GM23338 (cell line): ENCODE data around the gene VTCN1. TPM values are rescaled to one million over a fixed set of nuclear protein-coding genes. Genes with fewer than 3 reads are reported as not detected.

ENCODE experiments used
- ATAC-seq: fragments of 200-7000 bp; cut with Tn5 transposase; 3 replicates; pipeline ENCODE4 v1.9.1; 2020
- DNase-seq: peaks from one replicate; pipeline ENCODE4 v3.0.0-alpha.2; 2015; ENCODE audit warnings: low spot score
- H2AFZ ChIP-seq: fragments of 200-600 bp; sonication (generic); 2 replicates; pipeline ENCODE4 v1.8.0; 2016; ENCODE audit warnings: antibody characterized with exemption, mild to moderate bottlenecking, moderate library complexity
- H3F3A ChIP-seq: fragments of 200-600 bp; sonication (generic); replicated peaks from 2 replicates; pipeline ENCODE4 v1.8.0; 2017; ENCODE audit warnings: antibody characterized with exemption, mixed run types, low read depth
- H3K27ac ChIP-seq: fragments of 200-600 bp; sonication (generic); 2 replicates; pipeline ENCODE4 v1.6.1; 2016; ENCODE audit warnings: low read depth
- H3K27me3 ChIP-seq: fragments of 200-600 bp; sonication (generic); 2 replicates; pipeline ENCODE4 v1.8.0; 2016; ENCODE audit warnings: mild to moderate bottlenecking, mixed run types, moderate library complexity; ENCODE audit not compliant: insufficient read depth
- H3K36me3 ChIP-seq: fragments of 200-600 bp; sonication (generic); 2 replicates; pipeline ENCODE4 v1.8.0; 2016; ENCODE audit warnings: mild to moderate bottlenecking; ENCODE audit not compliant: insufficient read depth
- H3K4me1 ChIP-seq: fragments of 200-600 bp; sonication (generic); 2 replicates; pipeline ENCODE4 v1.8.0; 2016; ENCODE audit warnings: mild to moderate bottlenecking, moderate library complexity; ENCODE audit not compliant: insufficient read depth
- H3K4me2 ChIP-seq: fragments of 200-600 bp; sonication (generic); 2 replicates; pipeline ENCODE4 v1.7.1; 2017; ENCODE audit warnings: mixed run types
- H3K4me3 ChIP-seq: fragments of 200-600 bp; sonication (generic); 2 replicates; pipeline ENCODE4 v1.6.1; 2016; ENCODE audit warnings: mixed run types
- H3K79me2 ChIP-seq: fragments of 200-600 bp; sonication (generic); replicated peaks from 2 replicates; pipeline ENCODE4 v1.8.0; 2017; ENCODE audit warnings: mild to moderate bottlenecking; ENCODE audit not compliant: insufficient read depth
- H3K9me2 ChIP-seq: fragments of 200-600 bp; sonication (generic); 2 replicates; pipeline ENCODE4 v1.8.0; 2017; ENCODE audit not compliant: insufficient read depth
- H4K20me1 ChIP-seq: fragments of 200-600 bp; sonication (generic); replicated peaks from 2 replicates; pipeline ENCODE4 v1.8.0; 2017; ENCODE audit warnings: mild to moderate bottlenecking; ENCODE audit not compliant: insufficient read depth
- H3K27ac Mint-ChIP-seq: 2 replicates; pipeline ENCODE4 v1.8.0; 2020; ENCODE audit warnings: inconsistent platforms, mild to moderate bottlenecking, moderate library complexity, mixed read lengths
- H3K27me3 Mint-ChIP-seq: 3 replicates; pipeline ENCODE4 v1.8.0; 2022; ENCODE audit warnings: low read depth, mild to moderate bottlenecking, moderate library complexity, mixed read lengths, inconsistent platforms; ENCODE audit not compliant: insufficient read depth, poor library complexity
- H3K36me3 Mint-ChIP-seq: 3 replicates; pipeline ENCODE4 v1.8.0; 2021; ENCODE audit warnings: low read depth, mild to moderate bottlenecking, inconsistent platforms, moderate library complexity, mixed read lengths
- H3K4me1 Mint-ChIP-seq: 3 replicates; pipeline ENCODE4 v1.8.0; 2020; ENCODE audit warnings: mild to moderate bottlenecking, inconsistent platforms, mixed read lengths
- H3K4me3 Mint-ChIP-seq: 3 replicates; pipeline ENCODE4 v1.8.0; 2021; ENCODE audit warnings: moderate library complexity, mild to moderate bottlenecking, inconsistent platforms, mixed read lengths
- H3K9me3 Mint-ChIP-seq: 3 replicates; pipeline ENCODE4 v1.8.0; 2020; ENCODE audit warnings: moderate library complexity, mild to moderate bottlenecking, inconsistent platforms, mixed read lengths
- CREB1 ChIP-seq: fragments of 250-450 bp; sonication (Bioruptor Pico); IDR thresholded peaks from 2 replicates; pipeline ENCODE4 v1.5.0; 2020; ENCODE audit warnings: low read depth, mild to moderate bottlenecking, moderate library complexity
- EZH2 ChIP-seq: fragments of 200-600 bp; sonication (generic); IDR thresholded peaks from one replicate; pipeline ENCODE4 v1.8.0; 2017; ENCODE audit warnings: antibody characterized with exemption, mild to moderate bottlenecking, low read depth; ENCODE audit not compliant: unreplicated experiment
- EZH2phosphoT487 ChIP-seq: fragments of 200-600 bp; sonication (generic); IDR thresholded peaks from one replicate; pipeline ENCODE4 v1.8.1; 2018; ENCODE audit warnings: antibody characterized with exemption; ENCODE audit not compliant: unreplicated experiment
- JUNB ChIP-seq: IDR thresholded peaks from one replicate; pipeline ENCODE4 v1.6.1; 2016; ENCODE audit warnings: antibody characterized with exemption; ENCODE audit not compliant: unreplicated experiment
- NANOG ChIP-seq: IDR thresholded peaks from 2 replicates; pipeline ENCODE4 v1.6.1; 2016; ENCODE audit warnings: antibody characterized with exemption, borderline replicate concordance
- POLR2AphosphoS5 ChIP-seq: IDR thresholded peaks from 2 replicates; pipeline ENCODE4 v1.6.1; 2016; ENCODE audit warnings: antibody characterized with exemption, low read depth
- STAT1 ChIP-seq: IDR thresholded peaks from one replicate; pipeline ENCODE4 v1.6.1; 2016; ENCODE audit warnings: antibody characterized with exemption; ENCODE audit not compliant: unreplicated experiment
- ZNF114 ChIP-seq: fragments of 250-450 bp; sonication (Bioruptor Pico); IDR thresholded peaks from 2 replicates; pipeline ENCODE4 v1.5.0; 2020; ENCODE audit warnings: mild to moderate bottlenecking, moderate library complexity
- ZNF331 ChIP-seq: fragments of 250-450 bp; sonication (Bioruptor Pico); IDR thresholded peaks from 2 replicates; pipeline ENCODE4 v1.5.0; 2020; ENCODE audit warnings: low read depth, mild to moderate bottlenecking, moderate library complexity
- polyA plus RNA-seq: library from polyadenylated mRNA; unstranded; fragments of >200 nt; fragmentation: Nextera tagmentation; extraction: Ambion mirVana; gene quantifications from 2 replicates; pipeline ENCODE4 v1.2.1, GENCODE V29; 2016
- total RNA-seq: library from RNA; depleted of rRNA; stranded (reverse); fragments of >200 nt; shearing (Covaris generic); gene quantifications from 2 replicates; pipeline ENCODE4 v1.2.3, GENCODE V29; 2014
- TF ChIP-seq, protein P1 (sequence below), 2 experiments: fragments of 200-600 bp in 1 of 2; sonication (generic) in 1 of 2; conservative IDR thresholded peaks; 2 replicates each; pipeline versions ENCODE4 v1.5.1 to v1.6.1; 2016 to 2017; ENCODE audit warnings: antibody characterized with exemption in 2 of 2, low read depth in 2 of 2, mild to moderate bottlenecking in 2 of 2, moderate library complexity in 1 of 2
- TF ChIP-seq, protein P2 (sequence below): fragments of 250-450 bp; sonication (Bioruptor Pico); IDR thresholded peaks from 2 replicates; pipeline ENCODE4 v1.5.0; 2020; ENCODE audit warnings: mild to moderate bottlenecking, moderate library complexity
- TF ChIP-seq, protein P3 (sequence below): IDR thresholded peaks from one replicate; pipeline ENCODE4 v1.6.1; 2018; ENCODE audit warnings: antibody characterized with exemption; ENCODE audit not compliant: unreplicated experiment
- TF ChIP-seq, protein P4 (sequence below): IDR thresholded peaks from 2 replicates; pipeline ENCODE4 v1.6.1; 2016; ENCODE audit warnings: antibody characterized with exemption

The VTCN1 gene
- total and polyA plus RNA-seq, 2 experiments from 2014 or later = not detected

DNA sequence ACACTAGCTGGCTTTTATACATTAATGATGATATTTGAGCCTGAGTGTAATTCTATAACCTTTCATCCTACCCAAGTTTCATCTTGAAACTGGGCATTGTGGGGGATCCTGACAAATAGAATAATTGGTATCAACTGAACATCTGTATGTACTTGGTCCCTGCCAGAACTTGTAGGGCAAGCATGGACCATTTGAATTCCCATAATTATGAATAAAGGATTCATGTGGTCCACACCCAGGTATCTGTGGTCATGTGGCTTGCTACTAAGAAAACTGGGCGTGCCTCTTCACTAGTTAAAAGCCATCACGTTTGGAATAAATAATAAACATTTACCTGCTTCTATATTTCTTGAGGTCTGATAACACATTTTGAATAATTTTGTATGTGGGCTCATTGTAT, 20.6 kb upstream of the VTCN1 start:
- H3K4me1 Mint-ChIP-seq = no peaks in the 10 kb centered on the region

More for the DNA sequence above, 20.6 kb upstream of the VTCN1 start:
- H4K20me1 ChIP-seq = no peaks in the 10 kb centered on the region
- H2AFZ ChIP-seq = no peak overlapping the region
- H3K27ac Mint-ChIP-seq = no peak overlapping the region
- H3K4me1 ChIP-seq = no peaks in the 10 kb centered on the region
- TF ChIP-seq, protein P1, sequence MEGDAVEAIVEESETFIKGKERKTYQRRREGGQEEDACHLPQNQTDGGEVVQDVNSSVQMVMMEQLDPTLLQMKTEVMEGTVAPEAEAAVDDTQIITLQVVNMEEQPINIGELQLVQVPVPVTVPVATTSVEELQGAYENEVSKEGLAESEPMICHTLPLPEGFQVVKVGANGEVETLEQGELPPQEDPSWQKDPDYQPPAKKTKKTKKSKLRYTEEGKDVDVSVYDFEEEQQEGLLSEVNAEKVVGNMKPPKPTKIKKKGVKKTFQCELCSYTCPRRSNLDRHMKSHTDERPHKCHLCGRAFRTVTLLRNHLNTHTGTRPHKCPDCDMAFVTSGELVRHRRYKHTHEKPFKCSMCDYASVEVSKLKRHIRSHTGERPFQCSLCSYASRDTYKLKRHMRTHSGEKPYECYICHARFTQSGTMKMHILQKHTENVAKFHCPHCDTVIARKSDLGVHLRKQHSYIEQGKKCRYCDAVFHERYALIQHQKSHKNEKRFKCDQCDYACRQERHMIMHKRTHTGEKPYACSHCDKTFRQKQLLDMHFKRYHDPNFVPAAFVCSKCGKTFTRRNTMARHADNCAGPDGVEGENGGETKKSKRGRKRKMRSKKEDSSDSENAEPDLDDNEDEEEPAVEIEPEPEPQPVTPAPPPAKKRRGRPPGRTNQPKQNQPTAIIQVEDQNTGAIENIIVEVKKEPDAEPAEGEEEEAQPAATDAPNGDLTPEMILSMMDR (conservative IDR thresholded peaks at IDR 0.05; ENCODE audit: low read depth in 2 of 2) = no peak
- TF ChIP-seq STAT1 = no peak
- no peak for TF ChIP-seq JUNB
- TF ChIP-seq, protein P2, sequence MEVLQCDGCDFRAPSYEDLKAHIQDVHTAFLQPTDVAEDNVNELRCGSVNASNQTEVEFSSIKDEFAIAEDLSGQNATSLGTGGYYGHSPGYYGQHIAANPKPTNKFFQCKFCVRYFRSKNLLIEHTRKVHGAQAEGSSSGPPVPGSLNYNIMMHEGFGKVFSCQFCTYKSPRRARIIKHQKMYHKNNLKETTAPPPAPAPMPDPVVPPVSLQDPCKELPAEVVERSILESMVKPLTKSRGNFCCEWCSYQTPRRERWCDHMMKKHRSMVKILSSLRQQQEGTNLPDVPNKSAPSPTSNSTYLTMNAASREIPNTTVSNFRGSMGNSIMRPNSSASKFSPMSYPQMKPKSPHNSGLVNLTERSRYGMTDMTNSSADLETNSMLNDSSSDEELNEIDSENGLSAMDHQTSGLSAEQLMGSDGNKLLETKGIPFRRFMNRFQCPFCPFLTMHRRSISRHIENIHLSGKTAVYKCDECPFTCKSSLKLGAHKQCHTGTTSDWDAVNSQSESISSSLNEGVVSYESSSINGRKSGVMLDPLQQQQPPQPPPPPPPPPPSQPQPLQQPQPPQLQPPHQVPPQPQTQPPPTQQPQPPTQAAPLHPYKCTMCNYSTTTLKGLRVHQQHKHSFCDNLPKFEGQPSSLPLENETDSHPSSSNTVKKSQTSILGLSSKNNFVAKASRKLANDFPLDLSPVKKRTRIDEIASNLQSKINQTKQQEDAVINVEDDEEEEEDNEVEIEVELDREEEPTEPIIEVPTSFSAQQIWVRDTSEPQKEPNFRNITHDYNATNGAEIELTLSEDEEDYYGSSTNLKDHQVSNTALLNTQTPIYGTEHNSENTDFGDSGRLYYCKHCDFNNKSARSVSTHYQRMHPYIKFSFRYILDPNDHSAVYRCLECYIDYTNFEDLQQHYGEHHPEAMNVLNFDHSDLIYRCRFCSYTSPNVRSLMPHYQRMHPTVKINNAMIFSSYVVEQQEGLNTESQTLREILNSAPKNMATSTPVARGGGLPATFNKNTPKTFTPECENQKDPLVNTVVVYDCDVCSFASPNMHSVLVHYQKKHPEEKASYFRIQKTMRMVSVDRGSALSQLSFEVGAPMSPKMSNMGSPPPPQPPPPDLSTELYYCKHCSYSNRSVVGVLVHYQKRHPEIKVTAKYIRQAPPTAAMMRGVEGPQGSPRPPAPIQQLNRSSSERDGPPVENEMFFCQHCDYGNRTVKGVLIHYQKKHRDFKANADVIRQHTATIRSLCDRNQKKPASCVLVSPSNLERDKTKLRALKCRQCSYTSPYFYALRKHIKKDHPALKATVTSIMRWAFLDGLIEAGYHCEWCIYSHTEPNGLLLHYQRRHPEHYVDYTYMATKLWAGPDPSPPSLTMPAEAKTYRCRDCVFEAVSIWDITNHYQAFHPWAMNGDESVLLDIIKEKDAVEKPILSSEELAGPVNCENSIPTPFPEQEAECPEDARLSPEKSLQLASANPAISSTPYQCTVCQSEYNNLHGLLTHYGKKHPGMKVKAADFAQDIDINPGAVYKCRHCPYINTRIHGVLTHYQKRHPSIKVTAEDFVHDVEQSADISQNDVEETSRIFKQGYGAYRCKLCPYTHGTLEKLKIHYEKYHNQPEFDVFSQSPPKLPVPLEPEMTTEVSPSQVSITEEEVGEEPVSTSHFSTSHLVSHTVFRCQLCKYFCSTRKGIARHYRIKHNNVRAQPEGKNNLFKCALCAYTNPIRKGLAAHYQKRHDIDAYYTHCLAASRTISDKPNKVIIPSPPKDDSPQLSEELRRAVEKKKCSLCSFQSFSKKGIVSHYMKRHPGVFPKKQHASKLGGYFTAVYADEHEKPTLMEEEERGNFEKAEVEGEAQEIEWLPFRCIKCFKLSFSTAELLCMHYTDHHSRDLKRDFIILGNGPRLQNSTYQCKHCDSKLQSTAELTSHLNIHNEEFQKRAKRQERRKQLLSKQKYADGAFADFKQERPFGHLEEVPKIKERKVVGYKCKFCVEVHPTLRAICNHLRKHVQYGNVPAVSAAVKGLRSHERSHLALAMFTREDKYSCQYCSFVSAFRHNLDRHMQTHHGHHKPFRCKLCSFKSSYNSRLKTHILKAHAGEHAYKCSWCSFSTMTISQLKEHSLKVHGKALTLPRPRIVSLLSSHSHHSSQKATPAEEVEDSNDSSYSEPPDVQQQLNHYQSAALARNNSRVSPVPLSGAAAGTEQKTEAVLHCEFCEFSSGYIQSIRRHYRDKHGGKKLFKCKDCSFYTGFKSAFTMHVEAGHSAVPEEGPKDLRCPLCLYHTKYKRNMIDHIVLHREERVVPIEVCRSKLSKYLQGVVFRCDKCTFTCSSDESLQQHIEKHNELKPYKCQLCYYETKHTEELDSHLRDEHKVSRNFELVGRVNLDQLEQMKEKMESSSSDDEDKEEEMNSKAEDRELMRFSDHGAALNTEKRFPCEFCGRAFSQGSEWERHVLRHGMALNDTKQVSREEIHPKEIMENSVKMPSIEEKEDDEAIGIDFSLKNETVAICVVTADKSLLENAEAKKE = no peak
- TF ChIP-seq ZNF114 (CRISPR knock-in tag) = no peak
- TF ChIP-seq, protein P3, sequence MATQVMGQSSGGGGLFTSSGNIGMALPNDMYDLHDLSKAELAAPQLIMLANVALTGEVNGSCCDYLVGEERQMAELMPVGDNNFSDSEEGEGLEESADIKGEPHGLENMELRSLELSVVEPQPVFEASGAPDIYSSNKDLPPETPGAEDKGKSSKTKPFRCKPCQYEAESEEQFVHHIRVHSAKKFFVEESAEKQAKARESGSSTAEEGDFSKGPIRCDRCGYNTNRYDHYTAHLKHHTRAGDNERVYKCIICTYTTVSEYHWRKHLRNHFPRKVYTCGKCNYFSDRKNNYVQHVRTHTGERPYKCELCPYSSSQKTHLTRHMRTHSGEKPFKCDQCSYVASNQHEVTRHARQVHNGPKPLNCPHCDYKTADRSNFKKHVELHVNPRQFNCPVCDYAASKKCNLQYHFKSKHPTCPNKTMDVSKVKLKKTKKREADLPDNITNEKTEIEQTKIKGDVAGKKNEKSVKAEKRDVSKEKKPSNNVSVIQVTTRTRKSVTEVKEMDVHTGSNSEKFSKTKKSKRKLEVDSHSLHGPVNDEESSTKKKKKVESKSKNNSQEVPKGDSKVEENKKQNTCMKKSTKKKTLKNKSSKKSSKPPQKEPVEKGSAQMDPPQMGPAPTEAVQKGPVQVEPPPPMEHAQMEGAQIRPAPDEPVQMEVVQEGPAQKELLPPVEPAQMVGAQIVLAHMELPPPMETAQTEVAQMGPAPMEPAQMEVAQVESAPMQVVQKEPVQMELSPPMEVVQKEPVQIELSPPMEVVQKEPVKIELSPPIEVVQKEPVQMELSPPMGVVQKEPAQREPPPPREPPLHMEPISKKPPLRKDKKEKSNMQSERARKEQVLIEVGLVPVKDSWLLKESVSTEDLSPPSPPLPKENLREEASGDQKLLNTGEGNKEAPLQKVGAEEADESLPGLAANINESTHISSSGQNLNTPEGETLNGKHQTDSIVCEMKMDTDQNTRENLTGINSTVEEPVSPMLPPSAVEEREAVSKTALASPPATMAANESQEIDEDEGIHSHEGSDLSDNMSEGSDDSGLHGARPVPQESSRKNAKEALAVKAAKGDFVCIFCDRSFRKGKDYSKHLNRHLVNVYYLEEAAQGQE = no peak
- no peak for TF ChIP-seq EZH2phosphoT487
- no peak for TF ChIP-seq EZH2
- no peak for TF ChIP-seq ZNF331 (CRISPR knock-in tag)
- TF ChIP-seq, protein P4, sequence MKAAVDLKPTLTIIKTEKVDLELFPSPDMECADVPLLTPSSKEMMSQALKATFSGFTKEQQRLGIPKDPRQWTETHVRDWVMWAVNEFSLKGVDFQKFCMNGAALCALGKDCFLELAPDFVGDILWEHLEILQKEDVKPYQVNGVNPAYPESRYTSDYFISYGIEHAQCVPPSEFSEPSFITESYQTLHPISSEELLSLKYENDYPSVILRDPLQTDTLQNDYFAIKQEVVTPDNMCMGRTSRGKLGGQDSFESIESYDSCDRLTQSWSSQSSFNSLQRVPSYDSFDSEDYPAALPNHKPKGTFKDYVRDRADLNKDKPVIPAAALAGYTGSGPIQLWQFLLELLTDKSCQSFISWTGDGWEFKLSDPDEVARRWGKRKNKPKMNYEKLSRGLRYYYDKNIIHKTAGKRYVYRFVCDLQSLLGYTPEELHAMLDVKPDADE = no peak
- TF ChIP-seq NANOG = no peak
- TF ChIP-seq CREB1 (CRISPR knock-in tag) = no peak
- no peak for TF ChIP-seq POLR2AphosphoS5
- no peak overlapping the region for H3K4me3 ChIP-seq
- H3K4me3 Mint-ChIP-seq = no peak overlapping the region
- H3K79me2 ChIP-seq = no peaks in the 10 kb centered on the region
- no peaks in the 10 kb centered on the region for H3K27me3 Mint-ChIP-seq
- H3K36me3 Mint-ChIP-seq = no peaks in the 10 kb centered on the region
- H3K27ac ChIP-seq = no peak overlapping the region
- no peak overlapping the region for H3K4me2 ChIP-seq
- H3K9me2 ChIP-seq = peaks cover 7% of the 10 kb centered on the region; the same call in 1 of the 2 replicates
- ATAC-seq = no peak
- DNase-seq = no peak
- no peaks in the 10 kb centered on the region for H3K9me3 Mint-ChIP-seq
- H3K27me3 ChIP-seq = no peaks in the 10 kb centered on the region
- H3F3A ChIP-seq = no peaks in the 10 kb centered on the region
- no peaks in the 10 kb centered on the region for H3K36me3 ChIP-seq
